CD4-positive, alpha-beta T cell treated with Interferon gamma for 1 hour (primary cell): ENCODE measurements around the gene CD163L1.
"Not testable (repeated sequence)": the region's sequence is repeated elsewhere in the genome, so short reads cannot be mapped to it uniquely, and the experiment has no call there.

Experiments
- DNase-seq: peaks from one replicate; pipeline ENCODE4 v3.0.0-alpha.2; 2020

CD163L1 gene

GRCh38 chr12:7444076-7444475 is at the start of gene CD163L1:
Gene CD163L1 (minus strand): TSS chr12:7444153. CDS start chr12:7444127, 26 bp downstream.
- no peak for DNase-seq

DNA sequence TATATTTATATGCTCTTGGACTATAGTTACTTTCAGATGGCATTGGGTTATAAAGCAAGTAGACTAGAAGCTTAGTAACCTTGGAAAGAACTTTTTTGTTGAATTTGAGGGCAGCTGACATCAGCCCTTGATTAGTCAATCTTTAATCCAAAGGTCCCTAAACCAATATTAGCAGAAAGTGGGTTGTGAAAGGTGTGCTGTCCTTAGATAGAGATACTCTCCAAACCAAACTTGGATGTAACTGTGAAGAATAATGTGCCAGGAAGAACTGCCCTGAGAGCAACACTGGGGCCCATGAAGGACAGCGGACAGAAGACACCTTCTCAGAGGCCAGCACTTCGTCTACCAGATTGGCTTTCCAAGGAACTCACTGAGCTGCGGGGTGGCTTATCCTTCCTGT is 49.1 kb upstream of the CD163L1 start:
- no peak for DNase-seq

GRCh38 chr12:7486512-7486911 is 42.6 kb upstream of the CD163L1 start:
- no peak for DNase-seq

GRCh38 chr12:7485095-7485494 is 41.1 kb upstream of the CD163L1 start:
- DNase-seq = no peak

- DNase-seq = no peak
Measured at GRCh38 chr12:7483343-7483742, 39.4 kb upstream of the CD163L1 start.

GRCh38 chr12:7479771-7480170 is 35.8 kb upstream of the CD163L1 start:
- DNase-seq = no peak

- DNase-seq = no peak
Measured at GRCh38 chr12:7472060-7472459, 28.1 kb upstream of the CD163L1 start.

- peak; percentile 22 for DNase-seq
Measured at GRCh38 chr12:7460375-7461259, 16.7 kb upstream of the CD163L1 start.

GRCh38 chr12:7459973-7460372 is 16.0 kb upstream of the CD163L1 start:
- DNase-seq = no peak

DNA sequence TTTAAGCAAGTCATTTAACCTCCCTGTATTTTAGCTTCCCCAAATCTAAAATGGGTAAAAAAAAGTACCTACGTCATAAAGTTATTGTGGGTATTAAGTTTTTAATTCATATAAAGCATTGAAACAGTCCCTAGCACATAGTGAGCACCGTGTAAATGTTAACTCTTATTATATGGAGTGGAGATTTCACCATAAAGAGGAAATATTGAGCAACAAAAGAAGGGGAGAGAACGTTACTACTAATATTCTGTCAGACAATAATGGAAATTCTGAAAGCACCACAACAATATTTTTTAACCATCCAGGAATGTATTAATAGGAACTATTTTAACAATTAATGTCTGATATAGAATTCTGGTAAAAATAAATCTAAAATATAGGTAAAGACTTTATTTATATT is 7.8 kb upstream of the CD163L1 start:
- DNase-seq = no peak

GRCh38 chr12:7450667-7451066 is 6.7 kb upstream of the CD163L1 start:
- no peak for DNase-seq

GRCh38 chr12:7448099-7448498 is 4.1 kb upstream of the CD163L1 start:
- no peak for DNase-seq

GRCh38 chr12:7444537-7444936 is 584 bp upstream of the CD163L1 start:
- no peak for DNase-seq

- DNase-seq = no peak
Measured at GRCh38 chr12:7441216-7441615, 2.7 kb downstream of the CD163L1 start.

DNA sequence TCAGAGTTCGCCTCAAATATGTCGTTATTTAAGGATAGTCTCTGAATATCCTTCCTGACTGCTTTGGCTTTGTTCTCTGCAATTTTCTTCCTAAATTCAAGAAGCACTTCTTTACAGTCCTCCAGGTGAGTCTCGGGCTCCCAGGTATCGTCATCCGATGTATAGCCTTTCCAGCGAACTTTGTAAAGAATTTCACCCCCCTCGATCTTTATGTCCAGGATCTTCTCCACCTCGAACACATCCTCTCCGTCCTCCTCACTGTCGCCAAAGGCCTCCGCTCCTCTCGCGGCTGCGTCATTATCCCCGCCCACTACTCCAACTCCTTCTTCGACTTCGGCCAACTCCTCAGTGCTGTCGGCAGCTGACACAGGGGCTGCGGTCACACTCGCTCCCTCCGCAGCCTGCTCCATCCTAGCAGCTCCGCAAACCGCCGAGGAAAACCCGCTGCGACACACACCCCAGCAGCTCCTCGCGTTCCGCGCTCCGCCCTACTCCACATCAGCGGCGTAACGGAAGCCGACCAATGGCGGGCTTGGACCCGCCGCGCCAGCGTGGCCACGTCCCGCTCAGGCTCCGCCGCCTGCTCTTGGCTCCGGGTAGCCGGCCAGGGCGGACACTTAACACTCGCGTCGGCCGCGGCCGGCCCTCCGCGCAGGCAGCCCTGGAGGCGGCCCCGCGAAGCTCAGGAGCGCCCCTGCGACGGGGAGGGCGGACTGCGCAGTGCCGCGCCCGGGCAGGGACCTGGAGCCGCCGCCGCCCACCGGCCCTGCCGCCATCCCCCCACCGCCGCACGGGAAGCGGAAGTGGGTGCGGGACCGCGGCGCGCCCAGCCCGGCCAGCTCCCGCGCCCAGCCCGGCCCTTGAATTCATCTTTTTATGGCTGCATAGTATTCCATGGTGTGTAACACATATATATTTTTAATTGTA is 4.1 kb downstream of the CD163L1 start:
- peak; percentile 17 for DNase-seq

DNA sequence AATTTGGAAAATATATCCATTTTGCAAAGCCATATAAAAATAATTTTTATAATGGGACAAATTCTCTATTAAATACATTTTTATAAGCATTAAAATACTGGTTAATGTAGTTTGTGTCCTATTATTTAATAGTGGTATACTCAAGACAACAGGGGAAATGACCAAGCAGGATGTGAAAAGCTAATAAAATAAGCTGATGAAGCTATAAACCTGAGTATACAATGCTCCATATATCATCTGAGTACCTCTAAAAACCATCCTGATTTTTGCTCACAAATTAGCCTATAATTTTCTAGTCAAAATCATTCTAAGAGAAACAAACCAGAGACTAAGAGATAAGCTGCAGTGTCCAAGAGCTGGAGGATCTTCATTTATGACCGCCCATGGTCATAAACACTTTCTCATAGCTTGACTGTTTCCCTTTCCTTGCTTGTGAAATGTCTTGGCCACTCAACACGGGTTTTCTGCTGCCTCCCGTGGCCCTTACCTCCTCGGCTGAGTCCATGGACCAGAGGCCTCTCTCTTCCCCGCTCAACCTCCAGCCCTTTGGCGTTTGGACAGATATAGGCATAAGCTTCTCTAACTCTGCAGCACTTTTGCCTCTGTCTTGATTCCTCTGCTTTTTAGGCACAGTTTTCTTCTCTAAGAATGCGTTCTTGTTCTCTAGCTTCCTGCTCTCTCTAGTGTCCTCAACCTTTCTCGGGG is 5.5 kb downstream of the CD163L1 start:
- not testable (repeated sequence) for DNase-seq

DNA sequence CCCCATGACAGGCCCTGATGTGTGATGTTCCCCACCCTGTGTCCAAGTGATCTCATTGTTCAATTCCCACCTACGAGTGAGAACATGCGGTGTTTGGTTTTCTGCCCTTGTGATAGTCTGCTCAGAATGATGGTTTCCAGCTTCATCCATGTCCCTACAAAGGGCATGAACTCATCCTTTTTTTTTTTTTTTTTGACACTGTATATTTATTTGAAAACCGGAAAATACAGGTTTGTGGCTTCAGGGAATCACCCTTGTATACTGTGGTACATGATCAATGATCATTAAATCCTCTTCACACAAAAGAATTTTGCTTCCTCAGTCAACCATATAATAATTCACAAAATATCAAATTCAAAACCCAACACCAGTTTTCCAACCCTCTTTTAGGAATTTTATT is 6.5 kb downstream of the CD163L1 start:
- DNase-seq = not testable (repeated sequence)

DNA sequence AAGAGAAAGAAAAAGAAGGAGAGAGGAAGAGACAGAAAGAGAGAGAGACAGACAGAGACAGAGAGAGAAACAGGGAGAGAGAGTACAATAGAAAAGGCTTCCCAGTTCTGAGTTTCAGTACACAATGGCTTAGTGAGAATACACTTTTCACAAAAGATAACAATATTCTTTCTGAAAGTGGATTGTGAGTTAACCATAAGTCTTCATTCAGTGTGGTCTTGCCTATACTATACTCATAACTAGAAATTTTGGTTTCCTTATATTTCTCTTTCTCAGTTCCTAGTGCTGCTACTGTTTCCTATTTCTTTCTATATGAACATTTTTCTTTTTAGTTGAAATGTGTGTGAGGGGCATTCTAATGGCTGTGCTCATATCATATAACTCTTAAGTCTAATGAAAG is 9.3 kb downstream of the CD163L1 start:
- DNase-seq = no peak

GRCh38 chr12:7433276-7433822 is 10.6 kb downstream of the CD163L1 start:
- no peak for DNase-seq

GRCh38 chr12:7431993-7432685 is 11.8 kb downstream of the CD163L1 start:
- no peak for DNase-seq

GRCh38 chr12:7411343-7411742 is 32.6 kb downstream of the CD163L1 start:
- no peak for DNase-seq

DNA sequence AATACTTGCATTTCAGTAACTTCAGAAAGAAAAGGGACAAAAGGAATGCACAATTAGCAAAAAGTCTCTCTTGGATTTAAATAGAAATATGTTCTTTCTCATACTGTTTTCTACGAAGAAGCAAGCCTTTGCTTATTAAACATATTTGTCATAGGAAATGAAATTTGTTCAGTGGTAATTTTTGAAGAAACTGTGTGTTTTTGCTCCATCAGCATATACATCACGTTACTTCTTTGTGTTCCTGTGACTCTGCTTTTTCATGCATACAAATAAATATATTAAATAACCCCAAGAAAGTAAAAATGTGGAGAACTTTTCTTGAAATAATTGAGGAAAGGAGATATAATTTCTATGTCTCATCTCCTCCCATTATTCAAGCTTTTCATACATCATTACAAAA is 39.7 kb downstream of the CD163L1 start:
- no peak for DNase-seq
